ENCODE data around the gene HECTD4. TPM values are rescaled to one million over a fixed set of nuclear protein-coding genes. Genes with fewer than 3 reads are reported as not detected.

HECTD4 gene
- total RNA-seq, 1 experiment from 2014 or later = 31.2 TPM

Small RNA genes lying within 50 kb of the gene (microRNA-seq; reads per million reads assigned to microRNA genes)
- not detected for gene MIR6861 (ENCODE audit: borderline number of aligned reads)

Other genes with a start within 250 kb of the HECTD4 start
- gene RPL6, start 27.2 kb upstream of the HECTD4 start, total RNA-seq (2021; ENCODE audit: unreplicated experiment) = 1,845 TPM
- gene PTPN11, start 36.5 kb upstream of the HECTD4 start, total RNA-seq (2021; ENCODE audit: unreplicated experiment) = 181 TPM